ENCODE data around the gene DBNL.
"Not testable (repeated sequence)": the region's sequence is repeated elsewhere in the genome, so short reads cannot be mapped to it uniquely, and the experiment has no call there.

Gene DBNL

DNA sequence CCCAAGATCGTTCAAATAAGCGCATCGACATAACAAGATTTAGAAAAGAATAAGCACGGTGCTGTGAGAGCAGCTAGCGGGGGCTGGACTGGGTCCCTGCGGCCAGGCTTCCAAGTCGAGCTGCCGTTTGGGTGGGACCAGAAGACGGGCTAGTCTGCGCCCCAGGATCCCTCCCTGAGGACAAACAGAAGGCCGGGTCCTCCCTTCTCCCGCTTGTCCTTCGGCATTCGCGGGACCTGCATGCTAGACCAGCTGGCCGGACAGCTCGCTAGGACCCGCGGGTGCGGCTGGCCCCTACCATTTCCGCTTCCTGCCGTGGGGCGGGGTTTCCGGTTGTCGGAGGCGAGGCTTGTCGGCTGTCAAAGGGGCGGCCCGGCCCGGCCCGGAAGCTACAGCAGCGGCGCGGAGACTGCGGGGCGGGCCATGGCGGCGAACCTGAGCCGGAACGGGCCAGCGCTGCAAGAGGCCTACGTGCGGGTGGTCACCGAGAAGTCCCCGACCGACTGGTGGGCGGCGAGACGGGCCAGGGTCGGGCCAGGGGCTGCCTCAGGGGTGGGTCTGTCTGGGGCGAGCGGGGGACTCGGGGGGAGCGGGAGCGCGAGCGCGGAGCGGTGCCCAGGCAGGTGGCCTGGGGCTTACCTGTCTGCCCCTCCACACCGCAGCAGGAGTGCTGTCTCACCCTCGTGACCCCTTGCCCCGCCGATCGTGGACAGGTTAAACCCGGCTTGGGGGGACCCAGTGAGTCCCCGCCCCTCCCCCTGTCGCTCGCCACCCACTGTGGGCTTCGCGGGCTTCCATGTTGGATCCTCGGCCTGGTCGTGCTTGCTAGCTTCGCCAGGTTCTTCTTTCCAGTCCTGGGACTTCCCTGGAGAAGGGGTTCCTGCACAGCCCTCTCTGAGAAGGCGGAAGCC is at the start of gene DBNL:
TSS of gene DBNL (plus strand) at position 388 of the 911 bp plus-strand sequence. CDS start at position 424, 36 bp downstream.
- DNase-seq (ENCODE audit: low read depth): peak; percentile 86

DNA sequence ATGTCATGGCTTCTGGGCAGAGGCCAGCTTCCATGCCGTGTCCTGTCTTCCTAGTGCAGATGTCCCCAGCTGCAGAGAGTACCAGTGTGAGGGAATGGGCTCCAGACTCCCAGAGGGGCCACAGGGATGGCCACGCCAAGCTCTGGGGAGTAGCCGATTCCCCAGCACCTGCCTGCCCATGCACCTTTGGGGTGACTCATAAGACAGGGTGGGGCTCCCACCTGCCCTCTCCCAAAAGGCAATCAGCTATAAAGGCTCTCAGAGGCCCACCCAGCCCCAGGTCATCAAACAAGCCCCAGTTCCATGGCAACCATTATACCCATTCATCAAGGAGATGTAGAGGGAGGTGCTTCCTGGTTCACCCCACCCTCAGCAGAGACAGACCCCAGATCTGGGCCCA is 47.0 kb upstream of the DBNL start, which contains the start of gene SPDYE1:
TSS of gene SPDYE1 (plus strand) at position 366 of the 400 bp plus-strand sequence. CDS start 2,053 bp downstream, outside the sequence.
- not testable (repeated sequence) for DNase-seq (ENCODE audit: low read depth)

DNA sequence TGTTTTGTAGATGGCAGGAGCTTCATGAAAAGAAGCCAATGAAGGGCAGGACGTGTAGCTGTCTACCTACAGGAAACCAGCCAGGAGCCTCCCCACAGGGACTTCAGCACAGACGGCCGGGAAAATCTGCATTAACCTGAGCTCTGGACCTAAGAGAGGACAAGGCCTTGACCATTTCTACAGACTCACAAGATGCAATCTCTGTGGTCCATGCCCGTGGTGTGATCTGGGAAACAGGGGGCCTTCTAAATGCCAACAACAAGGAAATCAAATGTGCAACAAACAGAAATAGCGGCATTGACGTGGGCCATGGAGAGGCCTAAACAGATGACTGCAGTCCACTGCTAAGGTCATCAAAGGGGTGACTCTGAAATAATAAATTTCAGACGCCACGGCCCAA is 32.4 kb upstream of the DBNL start:
- not testable (repeated sequence) for DNase-seq (ENCODE audit: low read depth)

DNA sequence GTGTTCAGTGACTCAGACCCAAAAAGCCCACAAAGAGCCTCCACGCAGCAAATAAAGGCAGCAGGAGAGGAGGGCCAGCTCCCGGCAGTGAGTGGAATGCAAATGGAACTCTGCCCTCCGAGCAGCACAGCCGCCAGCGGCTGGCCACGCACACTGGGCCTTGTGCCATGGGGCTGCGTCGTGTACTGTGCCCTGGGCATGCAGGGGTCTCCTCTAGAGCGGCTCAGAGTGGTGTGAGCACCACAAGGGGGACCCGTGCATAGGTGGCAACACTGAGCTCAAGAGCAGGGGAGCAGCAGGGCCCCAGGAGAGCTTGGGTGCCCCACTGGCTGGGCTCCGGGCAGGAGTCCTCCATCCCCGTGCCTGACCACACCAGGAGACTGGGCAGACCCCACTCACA is 29.4 kb upstream of the DBNL start:
- DNase-seq (ENCODE audit: low read depth): not testable (repeated sequence)

DNA sequence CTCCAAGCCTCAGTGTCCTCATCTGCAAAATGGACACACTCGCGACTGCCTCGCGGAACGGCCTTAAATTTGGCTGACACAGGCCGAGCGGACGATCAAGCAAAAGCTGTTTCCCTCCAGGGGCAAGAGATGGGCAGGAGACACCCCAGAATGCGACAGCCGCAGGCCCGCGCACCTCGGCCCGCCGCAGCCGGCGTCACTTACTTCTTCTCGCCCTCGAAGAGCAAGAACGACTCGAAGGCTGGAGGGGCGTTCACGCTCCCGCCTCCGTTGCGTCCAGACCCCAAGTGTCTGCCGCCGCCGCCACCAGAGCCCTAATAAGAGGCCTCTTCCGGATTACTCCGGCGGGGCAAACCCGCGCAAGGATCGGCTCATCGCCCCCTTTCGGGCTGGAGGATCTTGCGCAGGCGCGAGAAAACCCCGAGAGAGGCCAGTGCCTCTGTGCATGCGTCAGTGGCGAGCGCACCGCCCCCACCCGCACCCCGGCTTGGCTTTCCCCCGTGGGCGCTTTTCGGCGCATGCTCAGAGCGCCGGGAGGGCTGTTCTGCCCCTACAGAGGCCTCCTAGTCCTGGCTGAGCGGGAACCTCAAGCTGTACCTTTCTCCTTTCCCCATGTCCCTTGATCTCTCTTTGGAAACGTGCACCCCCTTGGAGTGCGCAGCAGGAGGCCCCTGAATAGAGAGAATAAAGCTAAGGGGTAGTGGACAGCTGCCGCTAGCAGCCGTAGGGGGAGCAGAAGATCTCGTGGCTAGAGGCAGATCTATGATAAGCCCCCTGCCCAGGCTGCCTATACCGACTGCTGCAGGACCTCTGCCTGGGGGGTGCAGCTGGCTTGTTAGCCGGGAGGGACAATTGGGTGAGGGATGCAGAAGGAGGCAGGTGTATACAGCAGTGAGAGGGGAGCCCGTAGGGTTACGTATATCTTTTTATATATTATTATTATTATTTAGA is 25.4 kb upstream of the DBNL start:
- DNase-seq (ENCODE audit: low read depth): peak; percentile 98

DNA sequence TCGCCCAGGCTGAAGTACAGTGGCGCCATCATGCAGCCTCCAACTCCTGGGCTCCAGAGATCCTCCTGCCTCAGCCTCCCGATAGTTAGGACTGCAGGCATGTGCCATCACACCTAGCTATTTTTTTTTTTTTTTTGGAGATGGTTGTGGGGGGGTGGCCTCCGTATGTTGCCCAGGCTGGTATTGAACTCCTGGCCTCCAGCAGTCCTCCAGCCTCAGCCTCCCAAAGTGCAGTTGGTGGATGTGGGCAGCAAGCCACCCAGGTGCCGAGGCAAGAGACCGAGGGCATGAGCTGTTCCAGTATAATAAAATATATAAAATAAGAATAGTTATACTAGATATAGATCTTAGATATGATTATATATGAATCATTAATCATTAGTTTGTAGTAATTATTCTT is 24.7 kb upstream of the DBNL start:
- not testable (repeated sequence) for DNase-seq (ENCODE audit: low read depth)

DNA sequence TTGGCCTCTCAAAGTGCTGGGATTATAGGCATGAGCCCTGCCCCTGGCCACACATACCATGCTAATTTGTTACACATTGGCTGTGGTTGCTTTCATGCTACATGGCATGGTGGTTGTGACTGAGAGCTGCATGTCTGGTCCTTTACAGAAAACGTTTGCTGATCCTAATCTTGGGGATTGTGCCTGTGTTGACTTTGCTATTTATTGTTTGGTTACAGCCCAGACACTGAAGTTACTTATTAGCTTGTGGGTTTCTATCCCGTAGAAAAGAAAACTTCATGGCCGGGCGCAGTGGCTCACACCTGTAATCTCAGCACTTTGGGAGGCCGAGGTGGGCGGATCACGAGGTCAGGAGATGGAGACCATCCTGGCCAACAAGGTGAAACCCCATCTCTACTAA is 22.4 kb upstream of the DBNL start:
- DNase-seq (ENCODE audit: low read depth): not testable (repeated sequence)

DNA sequence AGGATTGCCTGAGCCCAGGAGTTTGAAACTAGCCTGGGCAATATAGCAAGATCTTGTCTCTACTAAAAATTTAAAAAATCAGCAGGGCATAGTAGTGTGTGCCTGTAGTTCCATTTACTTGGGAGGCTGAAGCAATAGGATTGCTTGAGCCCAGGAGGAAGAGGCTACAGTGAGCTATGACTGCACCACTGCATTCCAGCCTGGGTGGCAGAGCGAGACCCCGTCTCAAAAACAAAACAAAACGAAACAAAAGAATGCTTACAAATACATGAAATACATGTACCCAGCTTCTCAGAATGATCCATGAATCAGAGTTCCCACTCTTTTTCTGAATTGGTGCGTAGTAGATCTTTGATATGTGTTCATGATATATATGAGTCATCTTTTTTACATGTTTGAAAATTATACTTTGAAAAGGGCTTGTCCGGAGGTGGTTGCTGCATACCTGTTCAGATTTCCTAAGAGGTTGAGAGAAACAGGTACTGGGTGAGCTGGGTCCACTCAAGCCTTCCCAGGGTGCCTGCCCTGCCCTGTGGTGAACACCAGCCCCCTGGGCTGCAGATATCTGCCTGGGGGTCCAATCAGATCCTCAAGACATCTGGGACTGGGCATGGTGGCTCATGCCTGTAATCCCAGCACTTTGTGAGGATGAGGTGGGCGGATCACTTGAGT is 21.6 kb upstream of the DBNL start:
- DNase-seq (ENCODE audit: low read depth): not testable (repeated sequence)

DNA sequence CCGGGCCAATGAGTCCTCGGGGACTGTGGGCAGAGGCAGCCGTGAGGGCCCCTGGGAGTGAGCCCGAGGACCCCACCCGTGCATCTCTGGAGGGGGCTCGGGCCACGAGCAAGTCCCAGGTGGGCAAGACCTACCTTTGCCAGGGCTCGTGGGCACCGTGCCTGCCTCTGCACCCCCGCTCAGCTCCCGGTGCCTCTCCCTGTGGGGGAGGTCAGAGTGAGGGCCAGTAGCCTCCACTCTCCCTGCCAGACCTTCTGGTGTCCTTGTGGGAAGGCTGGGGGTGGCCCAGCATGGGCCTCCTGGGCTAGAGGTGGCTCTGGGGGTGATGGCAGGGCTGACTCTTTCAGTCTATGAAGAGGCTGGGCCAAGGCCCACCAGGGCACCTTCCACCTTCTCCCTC is 15.1 kb upstream of the DBNL start:
- DNase-seq (ENCODE audit: low read depth): not testable (repeated sequence)

DNA sequence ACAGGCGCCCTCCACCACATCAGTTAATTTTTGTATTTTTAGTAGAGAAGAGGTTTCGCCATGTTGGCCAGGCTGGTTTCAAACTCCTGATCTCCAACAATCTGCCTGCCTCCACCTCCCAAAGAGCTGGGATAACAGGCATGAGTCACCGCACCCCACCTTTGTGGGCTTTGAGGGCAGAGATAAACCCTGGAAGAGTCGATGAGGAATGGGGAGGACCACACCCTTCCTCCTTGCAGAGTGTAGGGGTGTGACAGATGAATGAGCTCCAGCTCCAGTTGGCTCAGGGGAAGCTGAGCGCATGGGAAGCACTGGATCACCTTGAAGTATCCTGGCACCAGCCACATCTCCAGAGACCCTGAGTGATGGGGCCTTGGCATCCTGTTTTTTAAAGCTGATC is 14.5 kb upstream of the DBNL start:
- not testable (repeated sequence) for DNase-seq (ENCODE audit: low read depth)

DNA sequence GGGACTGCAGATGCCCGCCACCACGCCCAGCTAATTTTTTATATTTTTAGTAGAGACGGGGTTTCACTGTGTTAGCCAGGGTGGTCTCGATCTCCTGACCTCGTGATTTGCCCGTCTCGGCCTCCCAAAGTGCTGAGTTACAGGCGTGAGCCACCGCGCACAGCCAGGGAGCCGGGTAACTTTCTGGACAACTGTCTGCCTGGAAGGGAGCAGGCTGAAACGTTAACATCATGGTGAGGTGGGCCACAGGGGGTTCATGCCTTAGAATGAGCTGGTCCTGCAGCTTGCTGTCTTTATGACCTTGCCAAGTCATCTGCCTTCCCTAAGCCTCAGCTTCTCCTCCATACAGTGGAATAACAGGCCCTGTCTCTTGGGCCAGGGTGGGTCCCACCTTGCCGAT is 13.2 kb upstream of the DBNL start:
- DNase-seq (ENCODE audit: low read depth): not testable (repeated sequence)

DNA sequence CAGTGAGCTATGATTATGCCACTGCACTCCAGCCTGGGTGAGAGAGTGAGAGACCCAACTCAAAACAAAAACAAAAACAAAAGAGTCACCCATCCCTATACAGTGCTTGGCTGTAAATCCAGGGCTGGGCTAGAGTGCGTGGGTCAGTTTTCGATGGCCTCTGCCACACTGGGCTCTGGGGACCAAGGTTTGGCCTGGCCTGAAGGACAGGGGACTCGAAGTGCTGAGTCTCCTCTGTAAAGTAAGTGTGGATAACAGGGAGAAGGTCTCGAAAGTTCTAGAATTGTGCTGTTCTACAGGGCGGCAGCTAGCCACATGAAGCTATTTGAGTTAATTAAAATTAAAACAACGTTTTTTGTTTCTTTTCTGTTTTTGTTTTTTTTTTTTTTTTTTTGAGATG is 12.5 kb upstream of the DBNL start:
- not testable (repeated sequence) for DNase-seq (ENCODE audit: low read depth)

DNA sequence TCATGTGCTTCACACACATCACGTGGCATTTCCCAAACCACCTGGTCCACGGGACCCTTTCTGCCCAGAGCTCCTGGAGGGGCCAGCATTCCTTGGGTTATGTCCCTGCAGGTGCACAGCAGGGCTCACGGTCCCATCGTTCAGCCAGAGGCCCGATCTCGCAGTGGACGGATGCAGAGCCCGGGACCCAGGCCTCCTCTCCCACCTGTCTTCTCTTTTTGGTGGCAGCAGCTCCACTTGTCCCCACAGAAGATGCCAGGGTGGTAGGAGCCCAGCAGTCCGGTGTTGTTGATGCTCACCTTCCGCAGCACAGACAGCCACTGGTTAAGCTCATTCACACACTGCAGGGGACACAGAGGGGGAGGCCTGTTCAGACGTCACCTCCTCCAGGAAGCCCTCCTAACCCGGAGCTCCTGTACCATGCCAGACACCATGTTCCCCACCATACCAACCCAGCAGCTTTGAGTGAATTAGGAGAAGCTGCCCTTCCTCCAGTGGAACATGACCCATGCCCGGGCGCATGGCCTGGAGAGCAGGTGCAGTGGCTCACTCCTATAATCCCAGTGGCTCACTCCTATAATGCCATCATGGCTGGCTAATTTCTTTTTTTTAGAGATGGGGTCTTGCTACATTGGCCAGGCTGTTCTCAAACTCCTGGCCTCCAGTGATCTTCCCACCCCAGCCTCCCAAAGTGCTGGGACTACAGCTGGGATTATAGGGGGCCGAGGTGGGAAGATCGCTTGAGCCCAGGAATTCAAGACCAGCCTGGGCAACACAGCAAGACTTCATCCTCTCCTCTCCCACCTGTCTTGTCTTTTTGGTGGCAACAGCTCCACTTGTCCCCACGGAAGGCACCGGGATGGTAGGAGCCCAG is 10.3 kb upstream of the DBNL start:
- DNase-seq (ENCODE audit: low read depth): not testable (repeated sequence)

DNA sequence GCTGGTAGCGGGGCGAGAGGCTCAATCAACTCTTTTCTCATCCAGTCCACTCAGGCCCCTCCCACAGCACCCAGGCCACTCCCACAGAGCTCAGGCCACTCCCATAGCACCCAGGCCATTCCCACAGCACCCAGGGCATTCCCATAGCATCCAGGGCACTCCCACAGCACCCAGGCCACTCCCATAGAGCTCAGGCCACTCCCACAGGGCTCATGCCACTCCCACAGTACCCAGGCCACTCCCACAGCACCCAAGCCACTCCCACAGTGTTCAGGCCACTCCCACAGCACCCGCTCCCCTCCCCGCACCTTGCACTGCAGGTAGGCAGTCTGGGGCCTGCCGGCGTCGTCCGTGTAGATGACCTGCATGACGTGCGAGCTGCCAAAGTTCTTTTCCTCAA is 8.1 kb upstream of the DBNL start:
- not testable (repeated sequence) for DNase-seq (ENCODE audit: low read depth)

DNA sequence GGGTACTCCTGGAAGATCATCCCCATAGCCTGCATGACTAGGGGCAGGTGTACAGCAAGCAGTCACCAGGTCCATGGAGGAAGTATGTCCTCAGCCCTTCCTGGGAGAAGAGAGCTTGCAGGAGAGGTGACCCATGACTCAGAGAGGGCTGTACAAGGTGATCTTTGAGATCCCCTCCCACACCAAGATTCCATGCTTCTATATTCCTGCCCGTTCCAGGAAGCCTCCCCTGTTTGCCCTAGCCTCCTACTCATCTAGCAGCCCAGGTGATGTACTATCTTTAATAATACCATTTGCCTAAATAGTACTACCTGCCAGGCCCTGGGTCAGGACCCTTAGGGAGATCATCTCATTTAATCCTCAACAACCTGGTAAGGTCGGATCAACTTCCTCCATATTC is 6.6 kb upstream of the DBNL start:
- not testable (repeated sequence) for DNase-seq (ENCODE audit: low read depth)

DNA sequence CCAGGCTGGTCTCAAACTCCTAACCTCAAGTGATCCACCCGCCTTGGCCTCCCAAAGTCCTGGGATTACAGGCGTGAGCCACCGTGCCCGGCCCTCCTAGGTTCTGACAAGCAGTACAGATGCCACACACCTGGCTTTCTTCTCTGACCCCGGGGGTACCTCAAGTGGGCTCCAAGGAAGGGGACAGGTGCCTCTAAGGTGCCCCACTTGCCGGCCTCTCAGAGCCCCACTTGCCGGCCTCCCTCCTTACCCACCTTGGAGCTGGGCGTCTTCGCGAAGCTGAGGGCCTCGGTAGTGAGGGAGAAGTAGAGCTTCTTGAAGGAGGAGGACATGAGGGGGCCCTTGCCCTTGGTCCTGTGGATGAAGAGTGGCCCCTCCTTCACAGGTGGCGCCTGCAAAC is 5.9 kb upstream of the DBNL start:
- DNase-seq (ENCODE audit: low read depth): not testable (repeated sequence)

DNA sequence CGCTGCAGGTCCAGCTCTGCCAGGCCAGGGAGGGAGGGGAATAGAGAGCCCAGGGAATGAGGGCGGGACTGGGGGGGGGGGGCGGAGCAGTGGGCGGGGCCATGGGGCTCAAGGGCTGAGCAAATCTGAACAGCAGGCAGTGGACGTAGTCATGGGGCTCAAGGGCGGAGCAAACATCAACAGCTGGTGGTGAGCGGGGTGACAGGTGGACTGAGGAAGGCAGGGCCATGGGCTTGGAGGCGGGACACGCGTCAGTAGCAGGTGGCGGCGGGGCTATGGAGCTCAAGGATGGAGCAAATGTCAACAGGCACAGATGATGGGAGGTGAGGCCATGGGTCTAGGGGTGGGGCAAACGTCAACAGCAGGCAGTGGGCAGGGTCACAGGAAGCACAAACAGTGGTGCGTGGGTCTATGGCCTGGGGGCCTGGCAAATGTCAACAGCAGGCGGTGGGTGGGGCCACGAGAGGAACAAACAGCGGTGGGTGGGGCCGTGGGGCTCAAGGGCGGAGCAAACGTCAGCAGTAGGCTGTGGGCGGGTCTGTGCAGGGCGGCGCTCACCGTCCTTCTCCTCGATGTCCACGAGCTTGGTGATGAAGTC is 5.4 kb upstream of the DBNL start:
- DNase-seq (ENCODE audit: low read depth): not testable (repeated sequence)

DNA sequence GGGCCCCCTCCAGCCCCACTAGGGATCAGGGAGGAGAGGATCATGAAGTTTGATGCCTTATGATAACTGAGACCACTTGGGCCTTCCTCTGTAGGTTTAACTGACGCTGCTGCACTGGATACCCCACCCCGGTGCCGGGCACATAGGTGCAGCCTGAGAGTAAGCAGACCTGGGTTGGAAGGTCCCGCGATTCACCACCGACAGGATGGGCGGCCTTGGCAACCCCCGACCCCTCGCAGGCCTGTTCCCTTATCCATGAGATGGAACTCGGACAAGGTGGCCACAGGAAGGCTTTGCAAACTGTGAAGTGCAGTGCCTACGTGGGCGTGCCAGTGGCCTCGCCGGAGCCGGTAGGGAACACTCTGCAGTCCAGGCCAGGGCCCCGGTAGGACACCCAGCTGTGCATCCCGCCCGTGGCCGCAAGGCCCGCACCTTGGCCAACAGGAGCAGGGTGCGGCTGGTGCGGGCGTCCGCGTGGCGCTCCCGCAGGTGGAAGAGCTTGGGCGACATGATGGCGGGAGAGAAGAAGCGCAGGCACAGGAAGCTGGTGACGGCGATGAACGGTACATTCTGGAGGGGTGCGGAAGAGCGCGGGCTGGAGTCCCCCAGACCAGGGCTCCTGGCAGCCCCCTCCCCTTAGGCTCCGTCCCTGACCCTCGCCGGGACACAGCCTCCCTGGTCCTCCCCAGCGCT is 4.6 kb upstream of the DBNL start:
- DNase-seq (ENCODE audit: low read depth): not testable (repeated sequence)

DNA sequence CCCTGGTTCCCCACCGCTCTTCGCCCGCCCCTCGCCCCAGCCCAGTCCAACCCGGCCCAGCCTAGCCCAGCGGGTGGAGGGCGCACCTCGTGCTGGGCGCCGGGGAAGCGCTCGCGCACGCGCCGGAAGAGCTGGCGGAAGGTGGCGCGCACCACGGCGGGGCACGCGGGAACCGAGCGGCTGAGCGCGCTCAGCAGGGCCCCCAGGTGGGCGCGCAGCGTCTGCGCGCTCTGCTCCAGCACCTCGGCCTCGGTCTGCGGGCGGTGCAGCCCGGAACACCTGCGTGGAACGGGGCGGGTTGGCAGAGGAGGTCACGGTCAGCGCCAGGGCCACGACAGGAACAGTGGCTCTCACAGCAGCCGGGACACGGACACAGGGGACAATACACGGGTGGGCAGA is 4.0 kb upstream of the DBNL start:
- DNase-seq (ENCODE audit: low read depth): not testable (repeated sequence)

DNA sequence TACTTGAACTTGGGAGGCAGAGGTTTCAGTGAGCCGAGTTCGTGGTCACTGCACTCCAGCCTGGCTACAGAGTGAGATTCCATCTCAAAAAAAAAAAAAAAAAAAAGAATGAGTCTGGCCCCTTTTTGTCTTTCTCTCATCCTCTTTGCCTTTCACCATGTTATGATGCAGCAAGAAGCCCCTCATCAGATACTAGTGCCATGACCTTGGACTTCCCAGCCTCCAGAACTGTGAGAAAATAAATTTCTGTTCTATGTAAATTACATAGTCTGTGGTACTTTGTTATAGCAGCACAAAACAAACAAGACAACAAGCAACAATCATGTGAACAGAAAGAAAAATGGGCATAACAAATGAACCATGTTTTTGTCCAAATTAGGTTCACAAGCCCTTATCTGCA is 2.3 kb upstream of the DBNL start:
- DNase-seq (ENCODE audit: low read depth): no peak
